GM10266 (cell line): ENCODE results near the gene NOTCH4.
A peak's percentile ranks its signal among the peaks of the same experiment; 100 is the strongest.
"Not testable (repeated sequence)": the region's sequence is repeated elsewhere in the genome, so short reads cannot be mapped to it uniquely, and the experiment has no call there.

ENCODE experiments used
- DNase-seq: peaks from one replicate; pipeline ENCODE4 v3.0.0; 2012; ENCODE audit errors: extremely low spot score
- TF ChIP-seq, protein P1 (sequence below): IDR thresholded peaks from 2 replicates; pipeline ENCODE4 v1.5.1; 2012; ENCODE audit warnings: mild to moderate bottlenecking, low read depth; ENCODE audit not compliant: control insufficient read depth, insufficient read depth; ENCODE audit errors: missing control alignments

NOTCH4 gene

GRCh38 chr6:32252331-32253009 lies 28.6 kb upstream of the NOTCH4 start:
- no peak for DNase-seq
- TF ChIP-seq, protein P1, sequence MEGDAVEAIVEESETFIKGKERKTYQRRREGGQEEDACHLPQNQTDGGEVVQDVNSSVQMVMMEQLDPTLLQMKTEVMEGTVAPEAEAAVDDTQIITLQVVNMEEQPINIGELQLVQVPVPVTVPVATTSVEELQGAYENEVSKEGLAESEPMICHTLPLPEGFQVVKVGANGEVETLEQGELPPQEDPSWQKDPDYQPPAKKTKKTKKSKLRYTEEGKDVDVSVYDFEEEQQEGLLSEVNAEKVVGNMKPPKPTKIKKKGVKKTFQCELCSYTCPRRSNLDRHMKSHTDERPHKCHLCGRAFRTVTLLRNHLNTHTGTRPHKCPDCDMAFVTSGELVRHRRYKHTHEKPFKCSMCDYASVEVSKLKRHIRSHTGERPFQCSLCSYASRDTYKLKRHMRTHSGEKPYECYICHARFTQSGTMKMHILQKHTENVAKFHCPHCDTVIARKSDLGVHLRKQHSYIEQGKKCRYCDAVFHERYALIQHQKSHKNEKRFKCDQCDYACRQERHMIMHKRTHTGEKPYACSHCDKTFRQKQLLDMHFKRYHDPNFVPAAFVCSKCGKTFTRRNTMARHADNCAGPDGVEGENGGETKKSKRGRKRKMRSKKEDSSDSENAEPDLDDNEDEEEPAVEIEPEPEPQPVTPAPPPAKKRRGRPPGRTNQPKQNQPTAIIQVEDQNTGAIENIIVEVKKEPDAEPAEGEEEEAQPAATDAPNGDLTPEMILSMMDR, result no peak

- DNase-seq, result no peak
- TF ChIP-seq, protein P1, result no peak
Observed at GRCh38 chr6:32249262-32249661, 25.4 kb upstream of the NOTCH4 start.

DNA sequence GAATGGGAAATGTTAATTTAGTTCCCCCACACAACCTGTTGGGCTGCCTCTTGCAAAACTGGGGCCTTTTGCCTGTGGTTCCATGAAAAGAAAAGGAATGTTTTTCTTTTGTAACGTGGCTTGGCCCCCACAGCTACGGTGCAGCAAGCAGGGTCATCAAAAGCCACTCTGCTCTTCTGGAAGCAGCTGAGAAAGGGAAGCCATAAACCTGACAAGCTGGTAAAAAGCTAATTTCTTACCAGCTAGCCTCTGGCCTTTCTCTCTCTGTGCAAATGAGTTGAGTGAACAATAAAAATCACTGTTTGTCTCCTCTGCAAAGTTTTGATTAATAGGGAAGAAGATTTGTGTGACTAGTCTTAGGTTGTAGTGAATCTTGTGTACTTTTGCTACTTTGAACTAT lies 23.5 kb upstream of the NOTCH4 start:
- no peak for DNase-seq
- TF ChIP-seq, protein P1, result no peak

- TF ChIP-seq, protein P1, result peak; percentile 98
- peak; percentile 84 for DNase-seq
Observed at GRCh38 chr6:32244946-32245398, 21.1 kb upstream of the NOTCH4 start.

DNA sequence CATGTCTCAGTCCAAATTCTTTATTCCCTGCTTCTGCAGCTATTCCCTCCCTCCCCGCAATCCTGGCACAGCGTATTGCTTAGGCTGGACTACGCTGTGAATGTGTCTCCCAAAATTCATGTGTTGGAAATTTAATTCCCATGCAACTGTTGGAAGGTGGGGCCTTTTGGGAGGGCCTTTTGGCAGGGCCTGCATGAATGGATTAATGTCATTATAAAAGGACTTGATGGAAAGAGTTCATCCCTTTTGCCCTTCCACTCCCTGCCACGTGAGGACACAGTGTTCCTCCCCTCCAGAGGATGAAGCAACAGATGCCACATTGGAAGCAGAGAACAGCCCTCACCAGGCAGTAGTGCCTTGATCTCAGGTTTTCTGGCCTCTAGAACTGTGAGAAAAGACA lies 20.4 kb upstream of the NOTCH4 start:
- TF ChIP-seq, protein P1, result no peak
- DNase-seq, result no peak

GRCh38 chr6:32242318-32242813 lies 18.5 kb upstream of the NOTCH4 start:
- DNase-seq, result not testable (repeated sequence)

DNA sequence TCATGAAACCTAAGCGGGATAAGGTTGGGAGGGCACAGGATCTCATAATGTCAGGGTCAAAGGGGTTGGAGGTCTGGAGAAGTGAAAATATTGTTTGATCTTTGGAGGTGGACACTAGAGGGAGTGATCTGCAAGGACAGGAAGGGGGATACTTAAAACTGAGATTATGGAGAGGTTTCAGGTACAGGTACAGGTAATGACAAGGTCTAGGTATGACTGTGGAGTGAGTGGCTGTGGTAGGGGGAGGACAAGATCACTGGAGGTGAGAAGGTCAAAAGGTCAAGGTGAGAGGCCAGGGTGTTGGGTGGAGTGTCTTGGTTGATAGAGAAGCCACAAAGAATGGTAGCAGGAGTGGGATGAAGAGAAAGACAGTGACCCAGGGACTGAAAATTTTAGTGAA lies 16.8 kb upstream of the NOTCH4 start:
- TF ChIP-seq, protein P1, result no peak
- no peak for DNase-seq
